Spleen (tissue), 11 donors: ENCODE data around the gene LRRC15. TPM values are rescaled to one million over a fixed set of nuclear protein-coding genes. Genes with fewer than 3 reads are reported as not detected.

Source experiments
- DNase-seq: peaks from one replicate; pipeline ENCODE4 v3.0.0-alpha.2; 2020
- H3K27ac ChIP-seq, 8 donors: fragments of 200-600 bp; sonication (generic) in 7 of 8; 1 replicate in 4 of 8; 2 replicates in 4 of 8; pipeline versions ENCODE4 v1.5.0 to v1.8.0; 2016 to 2021; ENCODE audit warnings: inconsistent platforms in 4 of 8, mild to moderate bottlenecking in 4 of 8, moderate library complexity in 1 of 8
- H3K27me3 ChIP-seq, 7 donors: fragments of 200-600 bp; sonication (generic) in 6 of 7; replicated peaks in 1 of 7; 1 replicate in 4 of 7; 2 replicates in 3 of 7; pipeline versions ENCODE4 v1.5.0 to v1.8.0; 2016 to 2021; ENCODE audit warnings: inconsistent platforms in 3 of 7, mild to moderate bottlenecking in 1 of 7
- H3K36me3 ChIP-seq, 6 donors: fragments of 200-600 bp; sonication (generic) in 5 of 6; 1 replicate in 4 of 6; 2 replicates in 2 of 6; pipeline versions ENCODE4 v1.5.0 to v1.8.0; 2016 to 2021; ENCODE audit warnings: inconsistent platforms in 2 of 6
- H3K4me1 ChIP-seq, 6 donors: fragments of 200-600 bp; sonication (generic) in 5 of 6; 1 replicate in 3 of 6; 2 replicates in 3 of 6; pipeline versions ENCODE4 v1.5.0 to v1.8.0; 2016 to 2021; ENCODE audit warnings: inconsistent platforms in 3 of 6
- H3K4me3 ChIP-seq, 8 donors: fragments of 200-600 bp; sonication (generic) in 7 of 8; 1 replicate in 4 of 8; 2 replicates in 4 of 8; pipeline versions ENCODE4 v1.5.0 to v1.8.0; 2016 to 2021; ENCODE audit warnings: inconsistent platforms in 4 of 8, mild to moderate bottlenecking in 4 of 8, moderate library complexity in 2 of 8
- H3K9me3 ChIP-seq, 8 donors: fragments of 200-600 bp; sonication (generic) in 7 of 8; 1 replicate in 4 of 8; 2 replicates in 4 of 8; pipeline versions ENCODE4 v1.5.0 to v1.8.0; 2016 to 2021; ENCODE audit warnings: inconsistent platforms in 4 of 8
- CTCF ChIP-seq, 11 experiments: fragments of 200-600 bp in 7 of 11; fragments of 450-650 bp in 4 of 11; sonication (generic) in 4 of 11; IDR thresholded peaks in 8 of 11; conservative IDR thresholded peaks in 3 of 11; 1 replicate in 7 of 11; 2 replicates in 4 of 11; pipeline versions ENCODE4 v1.4.0 to v1.8.0; 2016 to 2021; ENCODE audit warnings: antibody characterized with exemption in 11 of 11, inconsistent platforms in 4 of 11, mild to moderate bottlenecking in 1 of 11
- POLR2A ChIP-seq, 3 donors: fragments of 450-650 bp; IDR thresholded peaks; one replicate each; pipeline ENCODE4 v1.5.1; 2017; ENCODE audit warnings: antibody characterized with exemption in 3 of 3, mild to moderate bottlenecking in 1 of 3
- POLR2AphosphoS5 ChIP-seq, 3 donors: sonication (generic); formaldehyde crosslinking; IDR thresholded peaks; one replicate each; pipeline ENCODE4 v1.5.1; 2017; ENCODE audit warnings: antibody characterized with exemption in 3 of 3
- WGBS, 5 donors: extraction: QIAGEN DNeasy Blood & Tissue Kit in 3 of 5; methylation state at CpG; one replicate each; pipeline versions ENCODE4 v1.1.5 to v1.1.7; 2013 to 2018; 5-methylcytosine and 5-hydroxymethylcytosine counted together
- intact Hi-C: fragments of 100-400 bp; cut with DNase I; formaldehyde crosslinking; loops from one replicate; pipeline ENCODE4 v1.15.0; 2023; ENCODE audit warnings: low total_unique reads
- polyA plus RNA-seq, 3 donors: library from polyadenylated mRNA; stranded (reverse); fragments of 200-250 nt; gene quantifications; one replicate each; pipeline ENCODE4 v1.2.1, GENCODE V29; 2013
- total RNA-seq, 7 donors: library from RNA; depleted of rRNA in 3 of 7; stranded (reverse); fragments of >200 nt in 3 of 7; fragmentation: NEBNext Ultra II Directional in 4 of 7; extraction: Animal tissue kit (Norgen Biotek cat#: 25700) in 4 of 7; gene quantifications; one replicate each; pipeline versions ENCODE4 v1.1.0 to v1.2.1, GENCODE V29; 2016 to 2021
- donor health status: healthy with polysubstance abuse.
- donor health status: DM: no; HTN: no; CAD: no; lungs with moderate emphysema.
- donor health status: DM: no; HTN: no; CAD: no.
- donor health status: Bipolar disorder and iron deficiency.
- donor health status: healthy.
- donor health status: DM: no; HTN: no; CAD: no.
- donor health status: DM: yes; HTN: yes; CAD: no.

The LRRC15 gene
- total and polyA plus RNA-seq, 10 donors, result 0.09 to 1.1 (median 0.35) TPM; not detected in 1

- DNase-seq, result no peak
- Histone ChIP-seq H3K27me3 (peaks cover 0 to 5% (median 0%) of the 10 kb centered on the region in 7 donors), H3K4me1 (no peaks in the 10 kb centered on the region), H3K9me3 (no peaks in the 10 kb centered on the region), H3K4me3 (no peak overlapping the region), H3K27ac (no peak overlapping the region), H3K36me3 (no peaks in the 10 kb centered on the region)
- intact Hi-C loops, result no loop called here
- 90 to 97% (median 90%) methylated on average over 14 of the region's 14 CpGs for WGBS, 5 donors
- TF ChIP-seq POLR2A (IDR thresholded peaks at IDR 0.05), result no peak
- TF ChIP-seq CTCF (IDR thresholded peaks at IDR 0.05 in 8 of 11, conservative IDR thresholded peaks at IDR 0.05 in 3 of 11), result no peak
- no peak for TF ChIP-seq POLR2AphosphoS5 (IDR thresholded peaks at IDR 0.05)
Measured at GRCh38 chr3:194351952-194352536, 17.5 kb downstream of the LRRC15 start.

GRCh38 chr3:194351080-194351672 is 18.4 kb downstream of the LRRC15 start, which contains the start of gene CPN2:
CPN2 (minus strand) TSS chr3:194351328; CDS start chr3:194342702, 8,626 bp downstream.
- Histone ChIP-seq H3K4me1 (no peaks in the 10 kb centered on the region), H3K9me3 (no peaks in the 10 kb centered on the region), H3K27me3 (peaks cover 0 to under 1% (median 0%) of the 10 kb centered on the region in 7 donors), H3K27ac (no peak within 1 kb of the TSS), H3K36me3 (no peaks in the 10 kb centered on the region), H3K4me3 (no peak within 1 kb of the TSS)
- peak; percentile 66 for DNase-seq
- 83 to 93% (median 88%) methylated on average over 16 to 24 of the region's 24 CpGs for WGBS, 5 donors
- intact Hi-C loops, result no loop called here
- no peak for TF ChIP-seq POLR2A (IDR thresholded peaks at IDR 0.05)
- no peak for TF ChIP-seq CTCF (IDR thresholded peaks at IDR 0.05 in 8 of 11, conservative IDR thresholded peaks at IDR 0.05 in 3 of 11)
- no peak for TF ChIP-seq POLR2AphosphoS5 (IDR thresholded peaks at IDR 0.05)

- no peak for DNase-seq
- intact Hi-C loops, result no loop called here
- Histone ChIP-seq H3K9me3 (no peaks in the 10 kb centered on the region), H3K4me3 (no peak overlapping the region), H3K27me3 (peaks cover 0 to 5% (median 0%) of the 10 kb centered on the region in 7 donors), H3K4me1 (no peaks in the 10 kb centered on the region), H3K27ac (no peak overlapping the region), H3K36me3 (no peaks in the 10 kb centered on the region)
- TF ChIP-seq POLR2AphosphoS5 (IDR thresholded peaks at IDR 0.05) (no peak), POLR2A (IDR thresholded peaks at IDR 0.05) (no peak), CTCF (IDR thresholded peaks at IDR 0.05 in 8 of 11, conservative IDR thresholded peaks at IDR 0.05 in 3 of 11) (no peak)
- 58 to 84% (median 78%) methylated on average over 3 of the region's 3 CpGs for WGBS, 5 donors
Measured at GRCh38 chr3:194350726-194351071, 18.8 kb downstream of the LRRC15 start.

- H3K9me3 ChIP-seq, result no peaks in the 10 kb centered on the region
- no peaks in the 10 kb centered on the region for H3K36me3 ChIP-seq
- WGBS, 5 donors, result 86 to 96% (median 89%) methylated on average over 6 of the region's 6 CpGs
Measured at GRCh38 chr3:194348354-194348753, 21.2 kb downstream of the LRRC15 start.

More at GRCh38 chr3:194348354-194348753, 21.2 kb downstream of the LRRC15 start:
- TF ChIP-seq POLR2AphosphoS5 (IDR thresholded peaks at IDR 0.05) (no peak), POLR2A (IDR thresholded peaks at IDR 0.05) (no peak), CTCF (IDR thresholded peaks at IDR 0.05 in 8 of 11, conservative IDR thresholded peaks at IDR 0.05 in 3 of 11) (no peak)
- intact Hi-C loops, result no loop called here
- no peak overlapping the region for H3K27ac ChIP-seq
- peaks cover 0 to 24% (median 0%) of the 10 kb centered on the region in 7 donors for H3K27me3 ChIP-seq
- H3K4me1 ChIP-seq, result peaks cover 0 to 6% (median 2%) of the 10 kb centered on the region in 6 donors
- no peak for DNase-seq
- no peak overlapping the region for H3K4me3 ChIP-seq
